DMS114 treated with DMSO at 0.1 percent for 48 hours (cell line): Measurements from ENCODE around the gene P2RY10.
"Not testable (repeated sequence)": the region's sequence is repeated elsewhere in the genome, so short reads cannot be mapped to it uniquely, and the experiment has no call there.

ENCODE experiments used
- DNase-seq: peaks from one replicate; lab custom pipeline; 2025; ENCODE audit not compliant: unreplicated experiment; lab: John Stamatoyannopoulos, UW

The P2RY10 gene

GRCh38 chrX:78945186-78945912 lies at the start of gene P2RY10:
TSS of gene P2RY10 (plus strand) at chrX:78945391. CDS start at chrX:78960521, 15,130 bp downstream.
- DNase-seq = no peak

GRCh38 chrX:78922754-78923153 lies 22.4 kb upstream of the P2RY10 start:
- DNase-seq = no peak

GRCh38 chrX:78923198-78924015 lies 21.8 kb upstream of the P2RY10 start:
- no peak for DNase-seq

GRCh38 chrX:78931814-78932213 lies 13.4 kb upstream of the P2RY10 start:
- DNase-seq = no peak

GRCh38 chrX:78934866-78935265 lies 10.3 kb upstream of the P2RY10 start:
- no peak for DNase-seq

- no peak for DNase-seq
Observed at GRCh38 chrX:78944351-78944750, 840 bp upstream of the P2RY10 start.

- DNase-seq = no peak
Observed at GRCh38 chrX:78946178-78946931, 1.2 kb downstream of the P2RY10 start.

- DNase-seq = no peak
Observed at GRCh38 chrX:78950009-78950835, 5.0 kb downstream of the P2RY10 start.

GRCh38 chrX:78957049-78957767 lies 12.0 kb downstream of the P2RY10 start:
- DNase-seq = no peak

- DNase-seq = no peak
Observed at GRCh38 chrX:78957768-78958130, 12.6 kb downstream of the P2RY10 start.

- DNase-seq = no peak
Observed at GRCh38 chrX:78958419-78959116, 13.4 kb downstream of the P2RY10 start.

GRCh38 chrX:78960888-78961287 lies 15.7 kb downstream of the P2RY10 start:
- no peak for DNase-seq

- DNase-seq = no peak
Observed at GRCh38 chrX:78964598-78964997, 19.4 kb downstream of the P2RY10 start.

GRCh38 chrX:78979789-78980464 lies 34.7 kb downstream of the P2RY10 start:
- DNase-seq = no peak

GRCh38 chrX:78989349-78989748 lies 44.2 kb downstream of the P2RY10 start:
- no peak for DNase-seq

GRCh38 chrX:78997870-78998558 lies 52.8 kb downstream of the P2RY10 start:
- no peak for DNase-seq

GRCh38 chrX:79007540-79007939 lies 62.3 kb downstream of the P2RY10 start:
- not testable (repeated sequence) for DNase-seq
